ENCODE results near the gene SPRYD3.

DNA sequence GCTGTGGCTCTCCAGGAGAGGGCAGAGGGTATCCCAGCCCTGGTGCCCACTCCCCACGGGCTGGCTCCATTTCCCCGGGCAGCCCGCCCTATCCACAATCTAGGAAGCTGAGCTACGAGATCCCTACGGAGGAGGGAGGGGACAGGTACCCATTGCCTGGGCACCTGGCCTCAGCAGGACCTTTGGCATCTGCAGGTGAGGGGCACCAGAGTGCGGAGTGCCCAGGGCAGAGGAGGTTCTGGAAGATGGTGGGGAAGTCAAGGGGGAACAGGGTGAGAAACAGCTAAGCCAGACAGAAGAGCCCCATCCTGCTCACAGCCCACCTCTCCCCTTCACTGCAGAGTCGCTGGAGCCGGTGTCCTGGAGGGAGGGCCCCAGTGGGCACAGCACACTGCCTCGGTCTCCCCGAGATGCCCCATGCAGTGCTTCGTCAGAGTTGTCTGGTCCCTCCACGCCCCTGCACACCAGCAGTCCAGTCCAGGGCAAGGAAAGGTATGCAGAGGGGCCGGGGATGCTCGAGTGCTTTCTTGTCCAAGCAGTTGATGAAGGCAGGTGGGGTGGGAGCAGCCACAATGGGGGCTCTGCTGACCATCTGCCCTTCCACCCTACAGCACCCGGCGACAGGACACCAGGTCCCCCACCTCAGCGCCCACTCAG lies 19.0 kb downstream of the SPRYD3 start:
- TF ChIP-seq POLR2A (IDR thresholded peaks at IDR 0.05; ENCODE audit: low read length) (no peak), GATA1 (IDR thresholded peaks at IDR 0.05; ENCODE audit: low read depth, low read length) (no peak)
